HCT116 (cell line): Measurements from ENCODE around the gene TMC2.

ENCODE experiments used
- CTCF ChIP-seq, 3 experiments: fragments of 200-600 bp in 1 of 3; sonication (generic) in 1 of 3; IDR thresholded peaks in 2 of 3; conservative IDR thresholded peaks in 1 of 3; 2 replicates each; pipeline ENCODE4 v1.5.1; 2012 to 2017; ENCODE audit warnings: low read depth in 2 of 3, low read length in 2 of 3, antibody characterized with exemption in 1 of 3, borderline replicate concordance in 1 of 3, control low read depth in 1 of 3, mild to moderate bottlenecking in 1 of 3, mixed read lengths in 1 of 3, mixed run types in 1 of 3, moderate library complexity in 1 of 3; ENCODE audit not compliant: insufficient read depth in 1 of 3
- EZH2 ChIP-seq: fragments of 200-600 bp; sonication (generic); IDR thresholded peaks from 2 replicates; pipeline ENCODE4 v1.6.1; 2017; ENCODE audit warnings: antibody characterized with exemption, mixed run types
- EZH2phosphoT487 ChIP-seq: fragments of 200-600 bp; IDR thresholded peaks from 2 replicates; pipeline ENCODE4 v1.6.1; 2018; ENCODE audit warnings: antibody characterized with exemption, borderline replicate concordance
- POLR2A ChIP-seq: IDR thresholded peaks from 2 replicates; pipeline ENCODE4 v1.7.0; 2011; ENCODE audit warnings: borderline replicate concordance; ENCODE audit not compliant: insufficient read depth, insufficient read length; ENCODE audit errors: extremely low read depth
- POLR2AphosphoS5 ChIP-seq: IDR thresholded peaks from 2 replicates; pipeline ENCODE4 v1.6.1; 2011; ENCODE audit warnings: mild to moderate bottlenecking, low read depth, low read length, moderate library complexity
- RAD21 ChIP-seq: IDR thresholded peaks from 2 replicates; pipeline ENCODE4 v1.6.1; 2012; ENCODE audit warnings: low read depth, mild to moderate bottlenecking
- REST ChIP-seq: IDR thresholded peaks from 2 replicates; pipeline ENCODE4 v1.6.1; 2012; ENCODE audit warnings: low read depth
- SP1 ChIP-seq: IDR thresholded peaks from 2 replicates; pipeline ENCODE4 v1.6.1; 2012; ENCODE audit warnings: low read depth
- YY1 ChIP-seq: IDR thresholded peaks from 2 replicates; pipeline ENCODE4 v1.6.1; 2011; ENCODE audit warnings: low read length, low read depth, moderate library complexity, mild to moderate bottlenecking; ENCODE audit not compliant: insufficient replicate concordance; ENCODE audit errors: extremely low read depth
- ZNF274 ChIP-seq: fragments of 200-500 bp; sonication (Bioruptor generic); IDR thresholded peaks from 2 replicates; pipeline ENCODE4 v1.6.1; 2014; ENCODE audit warnings: mild to moderate bottlenecking, low read depth, low read length, inconsistent platforms
- TF ChIP-seq, protein P1 (sequence below): IDR thresholded peaks from 2 replicates; pipeline ENCODE4 v1.6.1; 2012

GRCh38 chr20:2602746-2603145 is 66.4 kb downstream of the TMC2 start:
- no peak for TF ChIP-seq CTCF (IDR thresholded peaks at IDR 0.05 in 2 of 3, conservative IDR thresholded peaks at IDR 0.05 in 1 of 3; ENCODE audit: borderline replicate concordance in 1 of 3, insufficient read depth in 1 of 3, low read depth in 2 of 3, low read length in 2 of 3)
- no peak for TF ChIP-seq POLR2AphosphoS5
- no peak for TF ChIP-seq RAD21
- TF ChIP-seq ZNF274: no peak
- no peak for TF ChIP-seq POLR2A
- no peak for TF ChIP-seq EZH2phosphoT487
- TF ChIP-seq, protein P1, sequence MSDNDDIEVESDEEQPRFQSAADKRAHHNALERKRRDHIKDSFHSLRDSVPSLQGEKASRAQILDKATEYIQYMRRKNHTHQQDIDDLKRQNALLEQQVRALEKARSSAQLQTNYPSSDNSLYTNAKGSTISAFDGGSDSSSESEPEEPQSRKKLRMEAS: no peak
- no peak for TF ChIP-seq REST
- TF ChIP-seq EZH2: no peak
- no peak for TF ChIP-seq SP1
- TF ChIP-seq YY1: no peak
